ENCODE measurements around the gene MADCAM1. TPM values are rescaled to one million over a fixed set of nuclear protein-coding genes. Genes with fewer than 3 reads are reported as not detected.
"Not testable (repeated sequence)": the region's sequence is repeated elsewhere in the genome, so short reads cannot be mapped to it uniquely, and the experiment has no call there.

Gene MADCAM1
- polyA plus RNA-seq (2011; rRNA removed) (not detected in 2 replicates), polyA minus RNA-seq (2011; rRNA and poly(A)+ RNA removed) (0.14 TPM in 1 of 2 replicates, not detected in the other)

DNA sequence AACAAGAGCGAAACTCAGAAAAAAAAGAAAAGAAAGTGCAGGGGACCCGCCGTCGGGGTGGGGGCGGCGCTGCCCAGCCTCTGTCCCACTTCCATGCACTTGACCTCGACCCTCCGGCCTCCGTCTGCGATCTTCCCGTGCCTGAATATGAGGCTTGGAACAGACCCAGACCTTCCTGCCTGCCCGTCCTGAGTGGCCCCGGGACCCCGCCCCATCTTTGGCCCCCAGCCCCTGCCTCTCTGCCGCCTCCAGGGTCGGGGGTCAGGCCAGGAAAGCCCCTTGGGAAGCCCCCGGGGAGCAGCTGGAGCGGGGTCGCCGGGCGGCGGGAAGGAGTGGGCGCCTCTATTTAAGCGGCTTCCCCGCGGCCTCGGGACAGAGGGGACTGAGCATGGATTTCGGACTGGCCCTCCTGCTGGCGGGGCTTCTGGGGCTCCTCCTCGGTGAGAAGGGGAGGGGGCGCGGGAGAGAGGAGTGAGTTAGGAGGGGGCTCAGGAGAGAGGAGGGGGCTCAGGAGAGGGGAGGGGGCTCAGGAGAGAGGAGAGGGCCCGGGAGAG lies at the start of gene MADCAM1:
MADCAM1 (plus strand) TSS at position 375 of the 554 bp plus-strand sequence; CDS start at position 389, 14 bp downstream.
- no peak for DNase-seq (ENCODE audit: low read depth, low spot score)
- Histone ChIP-seq H3K27ac (ENCODE audit: low read depth, low read length) (no peak within 1 kb of the TSS), H3K9me3 (ENCODE audit: control insufficient read depth, insufficient read depth, low read length) (peaks cover 17% of the 10 kb centered on the region; the same call in 1 of the 2 replicates), H3K27me3 (ENCODE audit: control insufficient read depth, insufficient read depth, low read length) (peaks cover 22% of the 10 kb centered on the region), H3K4me3 (ENCODE audit: low read depth, low read length) (no peak within 1 kb of the TSS)
- ChIA-PET CTCF (interaction anchor here (1.3 to 2.5 kb wide), 2 partner anchors 8 to 10 kb away, joined by 4 to 16 read pairs; no protein-coding TSS in a partner anchor), POLR2A (no interaction called here)
- no peak for TF ChIP-seq CTCF (IDR thresholded peaks at IDR 0.05; ENCODE audit: low read depth, low read length)

- Histone ChIP-seq H3K4me3 (ENCODE audit: low read depth, low read length) (no peak overlapping the region), H3K27ac (ENCODE audit: low read depth, low read length) (no peak overlapping the region), H3K9me3 (ENCODE audit: control insufficient read depth, insufficient read depth, low read length) (peaks cover 72% of the 10 kb centered on the region), H3K27me3 (ENCODE audit: control insufficient read depth, insufficient read depth, low read length) (no peaks in the 10 kb centered on the region)
- CTCF ChIA-PET: no interaction called here
- DNase-seq (ENCODE audit: low read depth, low spot score): no peak
- POLR2A ChIA-PET: no interaction called here
- no peak for TF ChIP-seq CTCF (IDR thresholded peaks at IDR 0.05; ENCODE audit: low read depth, low read length)
These were observed 49.2 kb upstream of the MADCAM1 start for GRCh38 chr19:447064-447426.

DNA sequence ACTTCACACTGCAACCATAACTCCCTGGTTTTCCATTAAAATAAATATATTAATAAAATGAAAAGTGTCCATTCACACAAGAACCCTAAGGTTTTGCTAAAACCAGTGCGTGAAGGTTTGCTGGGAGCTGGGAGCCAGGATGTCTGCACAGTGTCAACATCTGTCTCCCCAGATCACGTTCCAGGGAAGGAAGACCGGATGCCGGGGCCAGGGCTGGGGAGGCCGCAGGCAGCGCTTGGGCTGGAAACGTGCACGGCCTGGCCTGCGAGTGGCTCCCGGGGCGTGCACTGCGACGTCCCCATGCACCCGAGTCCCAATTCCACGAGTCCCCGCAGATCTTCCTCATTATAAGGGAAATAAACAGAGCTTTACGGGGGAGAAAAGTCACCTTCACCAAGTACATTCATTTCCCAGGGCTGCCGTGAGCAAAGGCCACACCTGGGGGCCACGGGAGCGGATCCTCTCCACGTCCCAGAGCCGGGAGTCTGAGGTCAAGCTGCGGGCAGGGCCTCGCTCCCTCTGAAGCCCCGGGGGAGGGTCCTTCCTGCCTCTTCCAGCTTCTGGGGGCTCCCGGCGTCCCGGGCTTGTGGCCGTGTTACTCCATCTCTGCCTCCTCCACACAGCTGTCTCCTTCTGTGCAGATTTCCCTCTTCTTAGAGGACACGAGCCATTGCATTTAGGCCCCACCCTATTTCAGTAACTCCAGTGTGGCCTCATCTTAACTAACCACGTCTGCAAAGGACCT lies 48.3 kb upstream of the MADCAM1 start:
- ChIA-PET POLR2A (no interaction called here), CTCF (no interaction called here)
- H3K27ac ChIP-seq (ENCODE audit: low read depth, low read length): no peak overlapping the region
- peaks cover 76% of the 10 kb centered on the region for H3K9me3 ChIP-seq (ENCODE audit: control insufficient read depth, insufficient read depth, low read length)
- no peak for TF ChIP-seq CTCF (IDR thresholded peaks at IDR 0.05; ENCODE audit: low read depth, low read length)
- no peaks in the 10 kb centered on the region for H3K27me3 ChIP-seq (ENCODE audit: control insufficient read depth, insufficient read depth, low read length)
- H3K4me3 ChIP-seq (ENCODE audit: low read depth, low read length): no peak overlapping the region
- no peak for DNase-seq (ENCODE audit: low read depth, low spot score)

DNA sequence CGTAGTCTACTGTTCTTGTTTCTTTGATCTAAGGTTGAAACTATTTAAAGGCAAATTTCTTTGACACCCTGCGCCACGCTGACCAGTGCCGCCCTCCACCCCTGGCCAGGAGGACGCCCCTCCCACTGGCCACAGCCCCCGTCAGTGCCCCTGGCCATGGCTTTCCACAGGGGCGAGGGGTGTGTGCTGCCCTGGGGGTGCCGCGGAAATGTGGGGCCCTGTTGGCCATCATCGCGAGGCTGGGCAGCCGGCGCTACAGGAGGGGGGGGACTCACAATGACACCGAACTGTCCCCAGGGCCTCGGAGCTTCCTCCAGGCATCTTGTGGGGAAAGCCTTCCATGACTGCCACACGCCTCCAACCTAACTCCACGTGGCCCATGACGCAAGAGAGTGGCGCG lies 46.4 kb upstream of the MADCAM1 start:
- Histone ChIP-seq H3K27ac (ENCODE audit: low read depth, low read length) (no peak overlapping the region), H3K4me3 (ENCODE audit: low read depth, low read length) (no peak overlapping the region), H3K9me3 (ENCODE audit: control insufficient read depth, insufficient read depth, low read length) (peaks cover 86% of the 10 kb centered on the region), H3K27me3 (ENCODE audit: control insufficient read depth, insufficient read depth, low read length) (no peaks in the 10 kb centered on the region)
- CTCF ChIA-PET: no interaction called here
- no peak for DNase-seq (ENCODE audit: low read depth, low spot score)
- no peak for TF ChIP-seq CTCF (IDR thresholded peaks at IDR 0.05; ENCODE audit: low read depth, low read length)
- POLR2A ChIA-PET: no interaction called here

DNA sequence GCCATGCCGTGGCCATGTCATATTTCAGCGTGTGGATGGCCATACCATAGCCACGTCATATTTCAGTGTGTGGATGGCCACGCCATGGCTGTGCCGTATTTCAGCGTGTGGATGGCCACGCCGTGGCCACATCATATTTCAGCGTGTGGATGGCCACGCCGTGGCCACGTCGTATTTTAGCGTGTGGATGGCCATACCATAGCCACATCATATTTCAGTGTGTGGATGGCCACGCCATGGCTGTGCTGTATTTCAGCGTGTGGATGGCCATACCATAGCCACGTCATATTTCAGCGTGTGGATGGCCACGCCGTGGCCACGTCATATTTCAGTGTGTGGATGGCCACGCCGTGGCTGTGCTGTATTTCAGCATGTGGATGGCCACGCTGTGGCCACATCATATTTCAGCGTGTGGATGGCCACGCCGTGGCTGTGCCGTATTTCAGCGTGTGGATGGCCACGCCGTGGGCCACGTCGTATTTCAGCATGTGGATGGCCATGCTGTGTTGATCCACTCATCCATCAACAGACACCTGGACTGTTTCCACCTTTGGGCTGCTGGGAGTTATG lies 45.3 kb upstream of the MADCAM1 start:
- H3K27me3 ChIP-seq (ENCODE audit: control insufficient read depth, insufficient read depth, low read length); DNase-seq (ENCODE audit: low read depth, low spot score); H3K27ac ChIP-seq (ENCODE audit: low read depth, low read length); H3K4me3 ChIP-seq (ENCODE audit: low read depth, low read length); POLR2A ChIA-PET; CTCF ChIA-PET: not testable (repeated sequence)
- peaks cover 91% of the 10 kb centered on the region for H3K9me3 ChIP-seq (ENCODE audit: control insufficient read depth, insufficient read depth, low read length)

Data from AG04450 (cell line).